ENCODE data around the gene MATK.
"Not testable (repeated sequence)": the region's sequence is repeated elsewhere in the genome, so short reads cannot be mapped to it uniquely, and the experiment has no call there.

The MATK gene

GRCh38 chr19:3765121-3765520 is 21.1 kb downstream of the MATK start:
- H3K4me3 Mint-ChIP-seq = no peak overlapping the region
- peaks cover 20 to 34% of the 10 kb centered on the region in 2 donors for H3K4me1 Mint-ChIP-seq
- peaks cover 0 to 2% of the 10 kb centered on the region in 2 donors for H3K9me3 Mint-ChIP-seq
- H3K27ac Mint-ChIP-seq = no peak overlapping the region
- peaks cover 33 to 37% of the 10 kb centered on the region in 2 donors for H3K36me3 Mint-ChIP-seq
- DNase-seq (no peak), ATAC-seq (replicated peaks) (no peak)
- no peaks in the 10 kb centered on the region for H3K27me3 Mint-ChIP-seq

GRCh38 chr19:3762501-3763459 is 23.4 kb downstream of the MATK start, which contains the start of gene MRPL54:
TSS of gene MRPL54 (plus strand) at chr19:3762682. CDS start at chr19:3762701, 19 bp downstream.
- peak; percentile 99 for DNase-seq
- Mint-ChIP-seq H3K9me3 (peaks cover 0 to 2% of the 10 kb centered on the region in 2 donors), H3K27me3 (no peaks in the 10 kb centered on the region), H3K27ac (peak within 1 kb of the TSS; percentile 100), H3K4me1 (peaks cover 26 to 45% of the 10 kb centered on the region in 2 donors), H3K36me3 (peaks cover 16 to 24% of the 10 kb centered on the region in 2 donors), H3K4me3 (peak within 1 kb of the TSS; percentile 98 to 99)
- ATAC-seq (replicated peaks) = peak; percentile 88 to 90

DNA sequence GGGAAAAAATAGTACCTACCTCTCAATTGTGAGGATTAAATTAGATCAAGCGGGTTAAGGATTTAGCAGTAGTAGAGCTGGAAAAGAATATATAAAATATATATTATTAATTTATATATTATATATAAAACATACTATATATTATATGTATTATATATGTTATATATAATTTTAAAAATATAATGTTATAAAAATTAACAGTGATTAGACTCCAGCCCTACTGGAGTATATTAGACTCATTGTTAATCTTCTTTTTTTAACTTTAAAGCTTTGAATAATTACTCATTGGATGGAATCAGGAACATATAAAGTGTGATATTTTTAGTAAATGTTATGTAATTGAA is 24.1 kb downstream of the MATK start:
- Mint-ChIP-seq H3K27me3 (no peaks in the 10 kb centered on the region), H3K9me3 (peaks cover 0 to 2% of the 10 kb centered on the region in 2 donors), H3K27ac (peak overlapping the region; percentile 99), H3K4me3 (peak overlapping the region; percentile 98 to 99), H3K4me1 (peaks cover 26 to 45% of the 10 kb centered on the region in 2 donors), H3K36me3 (peaks cover 16 to 20% of the 10 kb centered on the region in 2 donors)
- ATAC-seq (replicated peaks) = no peak
- no peak for DNase-seq

- DNase-seq = peak; percentile 91
- Mint-ChIP-seq H3K9me3 (peaks cover 0 to 2% of the 10 kb centered on the region in 2 donors), H3K4me1 (peaks cover 24 to 42% of the 10 kb centered on the region in 2 donors), H3K27ac (peak within 1 kb of the TSS; percentile 100), H3K27me3 (no peaks in the 10 kb centered on the region), H3K4me3 (peak within 1 kb of the TSS; percentile 98 to 99), H3K36me3 (peaks cover 12 to 20% of the 10 kb centered on the region in 2 donors)
- peak; percentile 61 to 62 for ATAC-seq (replicated peaks)
Measured at GRCh38 chr19:3761382-3762129, 24.6 kb downstream of the MATK start, which contains the start of gene APBA3. TSS of gene APBA3 (minus strand) at chr19:3761692. CDS start at chr19:3760264, 1,428 bp downstream.

GRCh38 chr19:3760871-3761361 is 25.3 kb downstream of the MATK start:
- H3K4me1 Mint-ChIP-seq = peaks cover 20 to 39% of the 10 kb centered on the region in 2 donors

DNA sequence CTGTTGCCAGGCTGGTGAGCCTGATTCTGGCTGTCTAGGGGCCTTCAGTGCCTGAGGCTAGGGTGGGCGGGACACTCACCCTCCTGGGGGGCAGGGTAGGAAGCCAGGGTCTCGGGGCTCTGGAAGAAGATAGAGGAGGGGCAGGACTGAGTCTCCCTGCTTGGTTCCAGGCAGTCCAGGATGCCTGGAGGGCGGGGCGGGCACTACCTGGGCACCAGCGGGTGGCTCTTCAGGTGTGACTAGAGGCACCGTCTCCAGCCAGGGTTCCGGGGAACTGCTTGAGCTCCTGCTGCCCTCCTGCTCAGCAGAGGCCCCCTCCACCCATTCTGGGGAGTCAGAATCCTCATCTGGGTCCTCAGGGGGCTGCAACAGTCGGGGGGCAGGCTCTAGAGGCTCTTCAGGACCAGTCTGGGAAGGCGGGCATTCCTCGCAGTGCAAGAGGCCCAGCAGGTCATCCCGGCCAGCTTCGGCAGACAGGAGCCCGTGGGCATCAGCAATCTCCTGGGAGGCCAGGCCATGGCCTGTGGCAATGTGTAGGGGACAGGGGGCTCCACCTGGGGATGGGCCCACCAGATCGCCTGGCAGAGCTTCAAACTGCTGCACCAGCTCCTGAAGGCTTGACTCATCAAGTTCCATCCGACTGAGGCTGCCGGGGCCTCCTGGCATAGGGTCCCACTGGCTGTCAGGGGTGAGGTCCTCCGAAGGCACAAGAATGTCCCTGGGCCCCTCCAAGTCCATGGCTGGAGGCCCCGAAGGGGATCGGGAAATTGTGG is 26.5 kb downstream of the MATK start:
- peak overlapping the region; percentile 28 to 46 for H3K4me3 Mint-ChIP-seq
- peak overlapping the region; percentile 56 for H3K27ac Mint-ChIP-seq
- peaks cover 25 to 50% of the 10 kb centered on the region in 2 donors for H3K4me1 Mint-ChIP-seq
- no peak for ATAC-seq (replicated peaks)
- no peak for DNase-seq
- H3K27me3 Mint-ChIP-seq = no peaks in the 10 kb centered on the region
- H3K36me3 Mint-ChIP-seq = peaks cover 13 to 25% of the 10 kb centered on the region in 2 donors
- H3K9me3 Mint-ChIP-seq = peaks cover 0 to 2% of the 10 kb centered on the region in 2 donors

More at GRCh38 chr19:3760871-3761361, 25.3 kb downstream of the MATK start:
- peaks cover 7 to 17% of the 10 kb centered on the region in 2 donors for H3K36me3 Mint-ChIP-seq
- peaks cover 0 to 2% of the 10 kb centered on the region in 2 donors for H3K9me3 Mint-ChIP-seq
- peak overlapping the region; percentile 94 to 99 for H3K4me3 Mint-ChIP-seq
- no peak for ATAC-seq (replicated peaks)
- no peaks in the 10 kb centered on the region for H3K27me3 Mint-ChIP-seq
- peak overlapping the region; percentile 99 for H3K27ac Mint-ChIP-seq
- no peak for DNase-seq

DNA sequence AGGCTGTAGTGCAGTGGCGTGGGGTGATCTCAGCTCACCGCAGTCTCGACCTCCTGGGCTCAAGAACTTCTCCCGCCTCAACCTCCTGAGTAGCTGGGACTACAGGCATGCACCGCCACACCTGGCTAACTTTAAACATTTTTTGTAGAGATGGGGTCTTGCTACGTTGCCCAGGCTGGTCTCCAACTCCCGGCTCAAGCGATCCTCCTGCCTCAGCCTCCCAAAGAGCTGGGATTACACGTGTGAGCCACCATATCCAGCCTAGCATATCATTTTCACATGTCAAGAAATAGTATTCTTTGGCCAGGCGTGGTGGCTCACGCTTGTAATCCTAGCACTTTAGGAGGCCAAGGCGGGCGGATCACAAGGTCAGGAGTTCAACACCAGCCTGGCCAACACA is 27.9 kb downstream of the MATK start:
- H3K36me3 Mint-ChIP-seq = peaks cover 14 to 34% of the 10 kb centered on the region in 2 donors
- H3K4me3 Mint-ChIP-seq; H3K27ac Mint-ChIP-seq; H3K27me3 Mint-ChIP-seq; H3K9me3 Mint-ChIP-seq; ATAC-seq (replicated peaks); DNase-seq: not testable (repeated sequence)
- H3K4me1 Mint-ChIP-seq = peaks cover 25 to 54% of the 10 kb centered on the region in 2 donors

DNA sequence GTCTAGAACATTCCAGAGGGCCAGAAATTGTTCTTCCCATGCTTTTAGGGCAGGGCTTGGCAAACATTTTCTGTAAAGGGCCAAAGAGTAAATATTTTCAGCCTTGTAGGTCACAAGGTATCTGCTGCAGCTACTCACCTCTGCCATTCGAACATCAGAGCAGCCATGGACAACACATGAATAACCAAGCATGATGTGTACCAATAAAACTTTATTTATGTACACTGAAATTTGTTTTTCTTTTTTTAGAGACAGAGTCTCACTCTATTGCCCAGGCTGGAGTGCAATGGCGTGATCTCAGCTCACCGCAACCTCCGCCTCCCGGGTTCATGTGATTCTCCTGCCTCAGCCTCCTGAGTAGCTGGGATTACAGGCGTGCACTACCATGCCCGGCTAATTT is 28.5 kb downstream of the MATK start:
- DNase-seq; H3K4me3 Mint-ChIP-seq; H3K9me3 Mint-ChIP-seq; H3K27ac Mint-ChIP-seq; H3K27me3 Mint-ChIP-seq; ATAC-seq (replicated peaks): not testable (repeated sequence)
- Mint-ChIP-seq H3K36me3 (peaks cover 14 to 35% of the 10 kb centered on the region in 2 donors), H3K4me1 (peaks cover 22 to 48% of the 10 kb centered on the region in 2 donors)

DNA sequence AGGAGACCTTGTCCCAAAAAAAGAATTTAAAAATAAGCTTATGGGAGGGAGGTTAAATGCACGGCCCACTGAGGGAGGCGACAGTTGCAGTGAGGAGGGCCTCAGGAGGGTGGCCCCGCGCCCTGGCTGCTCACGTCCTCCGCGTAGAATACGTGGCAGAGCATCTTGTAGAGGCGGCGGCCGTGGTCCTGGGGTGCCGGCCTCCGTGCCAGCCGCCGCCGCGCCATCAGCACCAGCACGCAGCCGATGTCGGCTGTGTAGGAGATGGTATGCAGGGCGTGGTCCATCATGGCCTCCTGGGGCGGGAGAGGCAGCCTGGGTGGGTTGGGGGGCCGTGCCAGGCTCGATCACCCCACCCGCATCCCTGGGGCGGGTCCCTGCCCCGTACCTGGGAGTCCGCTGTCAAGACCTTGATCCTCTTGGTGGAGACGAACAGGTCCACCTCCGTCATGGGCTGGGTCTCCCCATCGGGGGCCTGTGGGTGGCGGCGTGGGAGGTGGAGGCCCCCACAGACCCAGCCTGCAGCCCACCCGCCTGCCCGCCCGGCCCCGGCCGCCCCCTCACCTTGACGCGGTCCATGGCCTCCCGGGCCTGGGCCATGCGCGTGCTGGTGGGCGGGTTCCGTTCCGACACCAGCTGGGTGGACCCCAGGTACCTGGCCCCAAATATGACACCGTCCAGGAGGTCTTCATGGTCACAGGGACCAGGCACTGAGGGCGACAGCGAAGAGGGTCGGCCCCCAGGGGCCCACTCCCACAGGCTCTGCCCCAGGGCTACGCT is 32.4 kb downstream of the MATK start:
- Mint-ChIP-seq H3K36me3 (peaks cover 35 to 55% of the 10 kb centered on the region in 2 donors), H3K4me1 (peaks cover 5 to 17% of the 10 kb centered on the region in 2 donors), H3K4me3 (no peak overlapping the region), H3K27ac (no peak overlapping the region), H3K9me3 (no peaks in the 10 kb centered on the region), H3K27me3 (no peaks in the 10 kb centered on the region)
- no peak for DNase-seq
- ATAC-seq (replicated peaks) = no peak

DNA sequence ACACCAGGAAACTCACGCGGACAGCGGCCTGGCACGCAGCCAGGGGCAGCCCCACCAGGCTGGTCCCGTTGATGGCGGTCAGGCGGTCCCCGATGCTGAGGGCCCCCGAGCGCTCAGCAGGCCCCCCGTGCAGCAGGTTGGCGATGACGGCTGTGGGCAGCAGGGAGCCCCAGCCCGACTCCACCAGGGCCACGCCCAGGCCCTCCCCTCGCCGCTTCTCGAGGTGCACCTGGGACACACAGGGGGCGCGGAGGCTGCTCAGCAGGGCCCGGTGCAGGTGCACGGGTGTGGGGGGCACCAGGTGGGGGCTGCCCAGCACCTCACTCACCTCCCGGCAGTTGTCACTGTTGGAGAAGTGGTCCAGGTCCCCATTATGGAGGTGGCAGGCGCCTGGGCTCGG is 33.7 kb downstream of the MATK start:
- Mint-ChIP-seq H3K4me3 (no peak overlapping the region), H3K27me3 (no peaks in the 10 kb centered on the region), H3K36me3 (peaks cover 35 to 52% of the 10 kb centered on the region in 2 donors), H3K27ac (no peak overlapping the region), H3K9me3 (no peaks in the 10 kb centered on the region), H3K4me1 (peaks cover 5 to 17% of the 10 kb centered on the region in 2 donors)
- no peak for DNase-seq
- no peak for ATAC-seq (replicated peaks)

- H3K9me3 Mint-ChIP-seq = no peaks in the 10 kb centered on the region
- peaks cover 5 to 17% of the 10 kb centered on the region in 2 donors for H3K4me1 Mint-ChIP-seq
- DNase-seq (no peak), ATAC-seq (replicated peaks) (no peak)
- H3K27me3 Mint-ChIP-seq = peaks cover 0 to 4% of the 10 kb centered on the region in 2 donors
- no peak overlapping the region for H3K4me3 Mint-ChIP-seq
- no peak overlapping the region for H3K27ac Mint-ChIP-seq
- H3K36me3 Mint-ChIP-seq = peaks cover 35 to 51% of the 10 kb centered on the region in 2 donors
Measured at GRCh38 chr19:3751236-3751635, 34.9 kb downstream of the MATK start.

DNA sequence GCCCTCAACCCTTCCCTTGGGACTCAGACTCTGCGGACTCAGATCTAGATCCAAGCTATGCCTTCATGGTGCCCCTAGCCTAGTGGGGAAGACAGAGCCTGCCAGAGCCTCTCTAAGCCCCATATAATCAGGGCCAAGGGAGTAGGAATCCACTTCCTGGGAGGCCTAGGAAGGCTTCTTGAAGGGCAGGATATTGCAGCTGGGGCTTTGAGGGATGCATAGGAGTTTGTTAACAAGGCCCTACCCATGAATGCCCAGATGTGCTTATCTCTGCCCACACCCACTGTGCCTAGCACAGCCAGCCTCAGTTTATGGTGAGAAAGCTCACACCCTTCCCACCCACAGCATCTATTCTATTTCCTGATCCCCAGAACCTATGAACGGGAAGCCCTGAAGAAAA is 36.0 kb downstream of the MATK start:
- no peaks in the 10 kb centered on the region for H3K9me3 Mint-ChIP-seq
- no peak overlapping the region for H3K4me3 Mint-ChIP-seq
- ATAC-seq (replicated peaks) (no peak), DNase-seq (no peak)
- peaks cover 34 to 46% of the 10 kb centered on the region in 2 donors for H3K36me3 Mint-ChIP-seq
- H3K4me1 Mint-ChIP-seq = peaks cover 4 to 10% of the 10 kb centered on the region in 2 donors
- no peak overlapping the region for H3K27ac Mint-ChIP-seq
- peaks cover 0 to 6% of the 10 kb centered on the region in 2 donors for H3K27me3 Mint-ChIP-seq

- H3K9me3 Mint-ChIP-seq = no peaks in the 10 kb centered on the region
- H3K36me3 Mint-ChIP-seq = peaks cover 29 to 35% of the 10 kb centered on the region in 2 donors
- ATAC-seq (replicated peaks) = no peak
- peaks cover 0 to 6% of the 10 kb centered on the region in 2 donors for H3K27me3 Mint-ChIP-seq
- H3K4me1 Mint-ChIP-seq = no peaks in the 10 kb centered on the region
- H3K27ac Mint-ChIP-seq = no peak overlapping the region
- DNase-seq = no peak
- no peak overlapping the region for H3K4me3 Mint-ChIP-seq
Measured at GRCh38 chr19:3748965-3749364, 37.2 kb downstream of the MATK start.

Measured in stimulated activated naive B cell treated with anti-CD40 and anti-IgM and Interleukin-4, amounts not matched to agents 10 μg/mL and 1 μg/mL and 100 μg/mL, for 72 hours (primary cell).